ENCODE results near the gene ASB4.

- TF ChIP-seq CTCF (IDR thresholded peaks at IDR 0.05): no peak
- no peak for TF ChIP-seq GATA3 (IDR thresholded peaks at IDR 0.05; ENCODE audit: borderline replicate concordance)
- no peak for TF ChIP-seq KDM1A (IDR thresholded peaks at IDR 0.05; ENCODE audit: low read depth)
- TF ChIP-seq SMC3 (IDR thresholded peaks at IDR 0.05): no peak
- no peak for TF ChIP-seq POLR2A (IDR thresholded peaks at IDR 0.05; ENCODE audit: low read length)
- no peak for TF ChIP-seq RCOR1 (IDR thresholded peaks at IDR 0.05; ENCODE audit: low read depth, low read length)
- no peak for TF ChIP-seq MAFK (IDR thresholded peaks at IDR 0.05; ENCODE audit: partially characterized antibody)
- TF ChIP-seq MYC (IDR thresholded peaks at IDR 0.05; ENCODE audit: borderline replicate concordance, low read length): no peak
Measured at GRCh38 chr7:95577137-95577536, 91.4 kb downstream of the ASB4 start.
